NCI-H524 treated with DMSO at 0.1 percent for 48 hours (cell line): Measurements from ENCODE around the gene NDUFC1.
"Not testable (repeated sequence)": the region's sequence is repeated elsewhere in the genome, so short reads cannot be mapped to it uniquely, and the experiment has no call there.

Source experiments
- DNase-seq: peaks from one replicate; lab custom pipeline; 2025; lab: John Stamatoyannopoulos, UW

The NDUFC1 gene

GRCh38 chr4:139297001-139297410, 5.3 kb downstream of the NDUFC1 start:
- DNase-seq, result no peak

- no peak for DNase-seq
These were observed 6.4 kb downstream of the NDUFC1 start for GRCh38 chr4:139295942-139296299.

GRCh38 chr4:139295206-139295941, 6.9 kb downstream of the NDUFC1 start:
- DNase-seq, result peak; percentile 32

DNA sequence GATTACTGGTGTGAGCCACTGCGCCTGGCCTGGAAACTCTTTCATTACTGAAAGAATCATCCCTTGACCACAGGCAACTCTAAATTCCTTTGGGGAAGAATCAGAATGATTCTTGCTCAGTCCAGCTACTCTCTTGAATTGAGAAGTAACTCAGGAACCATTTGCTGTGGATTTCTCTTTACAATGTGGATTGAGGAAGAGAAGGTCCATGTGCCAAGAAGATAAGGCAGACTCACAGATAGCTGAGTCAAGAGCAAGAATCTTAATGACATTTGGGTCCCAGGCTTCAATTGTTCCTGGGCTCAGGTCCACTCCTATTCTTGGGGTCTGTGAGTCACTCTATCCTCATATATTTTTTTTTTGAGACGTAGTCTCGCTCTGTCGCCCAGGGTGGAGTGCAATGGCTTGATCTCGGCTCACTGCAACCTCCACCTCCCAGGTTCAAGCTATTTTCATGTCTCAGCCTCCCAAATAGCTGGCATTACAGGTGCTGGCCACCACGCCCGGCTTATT, 16.0 kb downstream of the NDUFC1 start:
- DNase-seq, result no peak

DNA sequence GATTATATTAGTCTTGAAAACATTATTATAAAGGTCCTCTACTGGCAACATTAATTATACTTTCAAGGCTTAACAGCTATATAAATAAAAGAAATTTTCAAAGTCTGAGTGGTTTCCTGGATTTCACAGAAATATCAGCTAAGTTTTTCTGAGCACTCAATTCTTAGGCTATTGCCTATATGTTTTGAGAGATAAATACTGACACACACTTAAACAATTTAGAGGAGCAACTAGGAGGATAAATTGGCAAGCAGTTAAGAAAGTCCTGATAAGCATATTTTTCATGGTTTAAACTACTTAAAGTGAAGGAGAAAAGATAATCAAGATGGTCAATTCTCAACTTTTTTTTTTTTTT, 19.6 kb downstream of the NDUFC1 start:
- no peak for DNase-seq

DNA sequence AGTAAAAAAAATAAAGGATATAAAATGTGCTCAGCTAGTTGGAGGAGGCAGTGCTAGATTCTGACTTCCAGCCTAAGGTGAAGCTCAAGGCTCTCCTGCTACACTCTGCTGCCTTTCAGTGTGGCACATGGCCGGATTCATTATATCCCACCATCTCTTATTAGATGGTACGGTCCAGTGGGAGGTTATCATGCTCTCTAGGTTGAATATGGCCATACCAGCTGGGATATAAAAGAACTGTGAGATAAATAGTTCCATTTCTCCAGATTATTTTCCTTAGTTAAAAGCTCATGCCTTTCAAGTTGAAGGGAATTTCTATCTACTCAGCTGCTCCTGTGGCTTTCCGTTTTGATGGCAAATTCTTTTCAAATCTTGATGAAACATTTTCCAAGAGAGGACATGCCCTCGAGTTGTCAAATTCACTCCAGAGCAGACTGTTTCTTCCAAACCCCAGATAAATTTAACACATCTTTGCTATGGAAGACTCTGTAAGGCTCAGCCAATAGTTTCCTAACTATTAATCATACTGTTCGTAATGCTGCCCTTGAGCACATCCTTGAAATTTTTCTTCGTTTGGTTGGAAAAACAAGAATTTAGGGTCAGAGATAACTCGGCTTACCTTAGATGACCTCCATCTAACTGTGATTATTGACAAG, 20.1 kb downstream of the NDUFC1 start:
- no peak for DNase-seq

GRCh38 chr4:139279760-139280620, 22.3 kb downstream of the NDUFC1 start, which contains the start of gene MGARP:
MGARP (minus strand) TSS chr4:139280225; CDS start chr4:139280158, 67 bp downstream.
- peak; percentile 15 for DNase-seq

DNA sequence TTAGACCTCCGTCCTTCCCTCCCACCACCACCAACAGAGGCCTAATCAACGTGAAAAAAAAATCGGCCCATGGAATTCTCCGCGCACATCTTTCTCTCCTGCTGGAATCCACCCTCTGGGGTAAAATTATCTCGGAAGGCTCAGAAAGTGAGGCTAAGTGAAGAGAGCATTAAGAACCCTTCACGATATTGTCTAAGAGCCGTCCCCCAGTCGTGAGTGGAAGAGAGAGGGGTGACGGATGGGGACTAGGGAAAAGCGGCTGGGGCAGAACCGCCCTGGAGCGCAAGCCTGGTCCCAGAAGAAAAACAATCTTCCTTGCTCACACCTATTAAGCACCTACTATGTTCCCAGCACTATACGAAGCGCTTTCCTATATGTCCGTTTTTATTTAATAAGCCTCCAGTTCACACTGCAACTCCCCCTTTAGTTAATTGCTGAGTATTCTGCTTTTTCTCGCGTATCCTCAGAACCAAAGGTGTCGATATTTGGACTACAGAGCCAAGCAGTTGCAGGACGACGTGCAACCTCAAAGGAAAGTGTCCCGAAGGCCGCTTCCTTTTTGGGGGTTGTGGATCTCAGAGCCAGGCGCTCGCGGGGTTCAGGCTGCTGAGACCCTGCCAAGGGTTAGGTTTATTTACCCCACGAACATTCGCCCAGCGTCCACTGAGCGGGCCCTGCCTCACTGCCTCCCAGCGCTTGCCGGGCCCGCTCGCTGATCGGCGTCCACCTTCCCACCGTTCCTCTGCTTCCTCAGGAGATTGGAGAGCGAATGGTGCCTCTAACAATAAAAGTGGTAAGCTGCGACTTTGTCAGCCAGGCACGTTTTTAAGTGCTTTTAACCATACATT, 23.1 kb downstream of the NDUFC1 start:
- no peak for DNase-seq

- DNase-seq, result no peak
These were observed 23.8 kb downstream of the NDUFC1 start for GRCh38 chr4:139278485-139278884.

DNA sequence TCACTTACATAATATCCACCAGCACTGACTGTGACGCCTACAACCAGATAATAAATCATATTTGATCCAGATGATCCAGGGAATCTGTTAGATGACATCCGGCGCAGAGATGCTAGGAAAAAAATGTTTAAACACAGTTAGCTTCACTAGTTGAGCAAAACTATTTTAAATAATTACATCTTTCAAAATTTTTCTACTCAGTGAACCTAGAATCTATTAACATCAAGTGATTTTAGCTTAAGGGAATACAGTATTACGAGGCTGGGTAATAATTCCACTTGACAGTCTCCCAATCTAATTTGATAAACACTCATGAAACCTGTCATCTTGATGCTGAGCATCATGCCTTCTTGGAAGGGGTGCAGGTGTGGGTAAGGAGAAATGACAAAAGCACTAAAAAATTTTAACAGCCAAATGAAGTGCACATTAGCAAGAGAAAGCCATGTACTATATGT, 27.0 kb downstream of the NDUFC1 start:
- DNase-seq, result no peak

GRCh38 chr4:139274790-139275189, 27.5 kb downstream of the NDUFC1 start:
- no peak for DNase-seq

DNA sequence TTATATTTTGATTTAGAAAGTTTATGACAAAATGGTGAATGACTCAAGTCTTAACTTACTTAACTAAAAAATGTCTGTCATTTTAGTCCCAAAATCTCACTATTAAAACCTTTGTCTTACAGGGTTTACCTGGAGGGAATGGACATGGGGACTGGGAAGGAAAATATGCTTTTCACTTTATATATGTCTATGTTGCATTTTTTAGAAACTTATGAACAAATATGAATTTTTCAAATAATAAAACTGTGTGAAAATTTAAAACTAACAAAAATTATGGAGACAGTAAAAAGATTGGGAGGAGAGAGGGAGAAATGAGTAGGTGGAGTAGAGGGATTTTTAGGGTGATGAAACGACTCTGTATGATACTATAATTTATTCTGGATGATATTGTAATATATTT, 28.4 kb downstream of the NDUFC1 start:
- DNase-seq, result no peak

DNA sequence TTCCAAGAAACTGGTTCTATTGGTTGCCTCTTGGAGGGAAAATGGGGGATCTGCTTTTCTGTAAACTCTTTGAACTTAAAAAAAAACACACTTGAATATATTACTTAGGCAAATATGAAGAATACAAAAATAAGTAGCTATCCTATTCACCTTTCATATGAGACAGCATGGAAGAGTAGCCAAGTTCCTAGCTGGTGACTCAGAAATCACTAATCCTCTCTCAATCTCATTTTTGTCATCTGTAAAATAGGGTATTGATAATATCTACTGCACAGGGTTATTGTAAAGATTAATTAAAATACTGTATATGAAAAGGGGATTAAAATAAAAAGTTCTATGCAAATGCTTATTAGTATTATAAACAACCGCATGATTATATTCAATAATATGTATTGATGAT, 35.0 kb downstream of the NDUFC1 start:
- DNase-seq, result no peak

DNA sequence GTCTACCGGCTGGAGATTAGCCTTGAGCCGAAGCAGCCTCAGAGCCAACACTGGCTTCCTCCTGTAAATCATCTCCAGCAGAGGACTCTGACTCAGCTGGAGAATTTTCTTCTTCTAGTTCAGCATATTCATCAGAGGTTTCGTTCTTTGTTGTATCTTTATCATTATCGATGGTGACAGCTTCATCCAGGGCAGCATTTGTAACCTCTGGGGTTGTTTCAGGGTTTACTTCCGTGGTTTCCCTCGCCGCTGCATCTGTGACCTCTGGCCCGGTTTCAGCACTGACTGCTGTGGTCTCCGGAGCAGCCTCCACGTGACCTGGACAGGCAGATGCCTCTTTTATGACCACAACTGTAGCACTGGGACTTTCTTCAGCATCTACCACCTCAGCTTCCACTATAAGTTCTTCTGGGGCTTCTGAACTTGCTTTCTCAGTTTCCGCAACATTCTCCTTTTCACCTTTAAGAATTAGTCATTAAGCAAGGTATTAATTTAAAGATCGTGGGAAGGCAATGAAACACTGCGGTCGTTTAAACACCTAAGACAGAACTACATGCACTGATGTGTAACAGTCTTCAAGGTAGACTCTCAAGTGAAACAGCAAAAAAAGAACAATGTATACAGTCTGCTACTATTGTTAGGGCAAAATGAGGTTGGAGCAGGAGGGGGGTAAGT, 35.6 kb downstream of the NDUFC1 start:
- DNase-seq, result no peak

DNA sequence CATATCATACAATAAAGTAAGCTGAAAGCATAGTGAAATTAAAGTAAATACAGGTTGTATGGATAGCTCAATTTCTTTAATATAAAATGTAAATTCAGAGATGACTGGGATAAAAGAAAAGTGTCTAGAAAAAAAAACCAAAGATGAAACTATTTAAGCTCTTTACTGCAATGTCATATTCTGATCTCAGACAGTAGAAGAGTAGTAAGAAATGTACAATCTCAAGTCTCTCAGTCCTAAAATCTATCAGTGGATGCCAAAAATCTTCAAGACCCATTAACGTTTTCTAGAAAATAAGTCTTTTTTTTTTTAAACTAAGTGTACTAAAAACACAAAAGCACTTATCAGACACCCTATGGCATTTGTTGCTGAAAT, 36.1 kb downstream of the NDUFC1 start:
- no peak for DNase-seq

- no peak for DNase-seq
These were observed 36.6 kb downstream of the NDUFC1 start for GRCh38 chr4:139265654-139266053.

DNA sequence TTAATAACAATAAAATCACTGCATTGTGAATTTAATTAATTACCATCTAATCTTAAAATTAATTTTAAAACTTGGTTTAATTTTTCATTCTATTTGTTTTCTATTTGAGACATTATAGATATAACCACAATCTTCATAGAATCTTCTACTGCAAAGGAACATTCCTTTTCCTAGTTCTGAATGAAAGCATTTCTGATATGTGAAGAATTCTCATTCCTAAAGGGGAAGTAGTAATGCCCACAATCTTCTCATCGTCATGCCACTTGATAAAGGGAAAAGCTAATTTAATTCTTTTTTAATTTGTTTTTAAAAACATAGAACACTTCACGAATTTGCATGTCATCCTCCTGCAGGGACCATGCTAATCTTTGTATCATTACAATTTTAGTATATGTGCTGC, 45.9 kb downstream of the NDUFC1 start:
- no peak for DNase-seq

DNA sequence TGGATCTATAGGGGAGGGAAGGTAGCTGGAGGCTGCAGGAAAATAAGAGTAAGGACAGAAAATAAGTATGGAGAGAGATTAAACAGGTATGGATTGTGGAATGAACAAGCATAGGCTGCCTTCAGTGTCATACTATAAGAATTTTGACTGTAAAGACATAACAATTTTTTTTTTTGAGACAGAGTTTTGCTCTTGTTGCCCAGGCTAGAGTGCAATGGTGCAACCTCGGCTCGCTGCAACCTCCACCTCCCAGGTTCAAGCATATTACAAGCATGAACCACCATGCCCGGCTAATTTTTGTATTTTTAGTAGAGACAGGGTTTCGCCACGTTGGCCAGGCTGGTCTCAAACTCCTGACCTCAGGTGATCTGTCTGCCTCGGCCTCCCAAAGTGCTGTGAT, 46.7 kb downstream of the NDUFC1 start:
- DNase-seq, result not testable (repeated sequence)

DNA sequence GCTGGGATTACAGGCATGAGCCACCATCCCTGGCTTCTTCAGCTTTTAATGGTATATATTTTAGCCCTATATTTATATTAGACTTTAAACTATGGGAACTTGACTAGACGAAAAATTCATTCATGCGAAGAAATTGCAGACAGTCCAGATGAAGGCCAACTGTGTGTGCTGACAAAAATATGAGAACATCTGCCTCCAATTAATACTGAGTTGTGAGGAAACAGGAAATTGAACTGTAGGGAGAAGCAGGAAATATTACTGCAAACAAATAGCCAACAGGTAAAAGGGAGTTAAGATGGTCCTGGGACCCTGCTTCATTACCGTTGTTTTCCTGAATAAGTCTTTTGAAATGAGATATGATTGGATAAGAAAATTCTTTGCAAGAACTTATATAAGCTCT, 48.6 kb downstream of the NDUFC1 start:
- no peak for DNase-seq

DNA sequence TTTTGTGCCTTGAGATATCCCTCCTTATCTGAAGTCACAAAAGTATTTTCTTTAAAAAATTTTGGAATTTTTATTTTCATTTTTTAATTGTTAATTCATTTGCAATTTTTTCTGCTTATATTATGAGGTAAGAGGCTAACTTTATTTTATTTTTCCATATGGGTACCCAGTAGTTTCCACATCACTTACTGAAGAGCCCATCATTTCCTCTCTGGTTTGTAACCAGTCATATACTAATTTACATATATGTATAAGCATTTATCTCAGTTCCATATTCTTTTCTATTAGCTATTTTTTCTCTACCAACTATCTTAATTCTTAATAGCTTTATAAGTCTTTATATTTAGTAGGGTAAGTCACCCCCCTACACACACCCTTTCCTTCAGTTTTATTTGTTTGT, 49.2 kb downstream of the NDUFC1 start:
- no peak for DNase-seq

DNA sequence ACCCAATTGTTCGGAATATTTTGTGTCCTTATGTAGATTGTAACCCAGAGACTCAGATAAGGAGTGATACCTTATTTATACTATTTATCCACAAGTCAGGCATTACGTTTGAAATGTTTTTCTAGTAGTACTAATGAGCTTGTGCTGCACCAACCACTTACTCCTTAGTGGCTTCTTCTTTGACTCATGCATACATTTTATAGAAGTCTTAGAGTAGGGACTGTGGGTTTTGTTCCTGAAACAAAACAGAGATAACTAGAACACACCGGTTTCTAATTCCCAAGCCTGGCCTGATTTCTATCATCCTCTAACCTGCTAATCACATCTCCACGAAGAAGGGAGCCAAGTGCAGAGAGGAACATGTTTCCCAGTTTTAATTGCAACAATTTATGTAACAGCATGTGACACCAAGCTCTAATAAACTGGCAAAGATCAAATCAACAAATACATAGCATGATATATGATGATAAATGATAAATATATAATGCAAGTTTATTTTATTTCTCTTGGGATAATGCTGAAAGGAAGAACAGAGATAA, 54.5 kb downstream of the NDUFC1 start:
- DNase-seq, result no peak
